GM12891 (cell line): ENCODE data around the gene DCAF8L2.

Experiments
- PAX5 ChIP-seq: IDR thresholded peaks from 2 replicates; pipeline ENCODE4 v1.6.1; 2011; ENCODE audit warnings: low read length, moderate library complexity, mild to moderate bottlenecking; ENCODE audit not compliant: insufficient read depth, severe bottlenecking
- POLR2A ChIP-seq: IDR thresholded peaks from 2 replicates; pipeline ENCODE4 v1.6.1; 2011; ENCODE audit warnings: low read depth, low read length, control low read depth
- POLR2AphosphoS5 ChIP-seq: IDR thresholded peaks from 2 replicates; pipeline ENCODE4 v1.6.1; 2011; ENCODE audit warnings: low read depth, low read length, control low read depth
- TAF1 ChIP-seq: IDR thresholded peaks from 2 replicates; pipeline ENCODE4 v1.6.1; 2011; ENCODE audit warnings: low read depth, low read length, control low read depth

- no peak for TF ChIP-seq PAX5
- TF ChIP-seq POLR2A = no peak
- TF ChIP-seq TAF1 = no peak
- TF ChIP-seq POLR2AphosphoS5 = no peak
Measured at GRCh38 chrX:27715610-27716009, 125.5 kb downstream of the DCAF8L2 start.
